Sigmoid colon (tissue), 7 donors: ENCODE measurements around the gene CRB3. TPM values are rescaled to one million over a fixed set of nuclear protein-coding genes. Genes with fewer than 3 reads are reported as not detected.

Experiments used
- DNase-seq: peaks from one replicate; pipeline ENCODE4 v3.0.0-alpha.2; 2019
- H3K27ac ChIP-seq, 4 donors: fragments of 200-600 bp; sonication (generic); one replicate each; pipeline ENCODE4 v1.5.1; 2016 to 2019; ENCODE audit warnings: mild to moderate bottlenecking in 1 of 4
- H3K27me3 ChIP-seq, 3 donors: fragments of 200-600 bp; sonication (generic); one replicate each; pipeline ENCODE4 v1.5.1; 2019; ENCODE audit warnings: mild to moderate bottlenecking in 1 of 3
- H3K36me3 ChIP-seq, 4 donors: fragments of 200-600 bp; sonication (generic); one replicate each; pipeline ENCODE4 v1.5.1; 2016 to 2019
- H3K4me1 ChIP-seq, 4 donors: fragments of 200-600 bp; sonication (generic); one replicate each; pipeline ENCODE4 v1.5.1; 2017 to 2019
- H3K4me3 ChIP-seq, 4 donors: fragments of 200-600 bp; sonication (generic); one replicate each; pipeline ENCODE4 v1.5.1; 2017 to 2019; ENCODE audit warnings: mild to moderate bottlenecking in 2 of 4, moderate library complexity in 1 of 4
- H3K9me3 ChIP-seq, 4 donors: fragments of 200-600 bp in 3 of 4; sonication (generic) in 3 of 4; one replicate each; pipeline versions ENCODE4 v1.5.1 to v1.6.1; 2013 to 2019
- CTCF ChIP-seq, 4 experiments: fragments of 450-650 bp in 3 of 4; fragments of 200-600 bp in 1 of 4; IDR thresholded peaks; one replicate each; pipeline ENCODE4 v1.5.1; 2016 to 2019; ENCODE audit warnings: antibody characterized with exemption in 4 of 4, mild to moderate bottlenecking in 3 of 4, moderate library complexity in 2 of 4
- EP300 ChIP-seq, 4 donors: sonication (generic); formaldehyde crosslinking; IDR thresholded peaks; one replicate each; pipeline ENCODE4 v1.6.1; 2017; ENCODE audit warnings: antibody characterized with exemption in 4 of 4
- POLR2A ChIP-seq, 2 donors: fragments of 450-650 bp; IDR thresholded peaks; one replicate each; pipeline ENCODE4 v1.6.1; 2016; ENCODE audit warnings: antibody characterized with exemption in 2 of 2, mild to moderate bottlenecking in 2 of 2, moderate library complexity in 2 of 2
- POLR2AphosphoS5 ChIP-seq, 4 donors: sonication (generic); formaldehyde crosslinking; IDR thresholded peaks; one replicate each; pipeline ENCODE4 v1.6.1; 2017; ENCODE audit warnings: antibody characterized with exemption in 4 of 4
- WGBS, 2 donors: extraction: QIAGEN DNeasy Blood & Tissue Kit; methylation state at CpG; one replicate each; pipeline ENCODE4 v1.1.7; 2013; 5-methylcytosine and 5-hydroxymethylcytosine counted together
- intact Hi-C: fragments of 100-400 bp; cut with DNase I; formaldehyde crosslinking; loops from one replicate; pipeline ENCODE4 v1.15.1; 2023
- polyA plus RNA-seq, 3 donors: library from polyadenylated mRNA; stranded (reverse); fragments of 200-250 nt; gene quantifications; one replicate each; pipeline ENCODE4 v1.2.3, GENCODE V29; 2013
- total RNA-seq, 4 donors: library from RNA; depleted of rRNA; stranded (reverse); fragments of >200 nt; gene quantifications; one replicate each; pipeline ENCODE4 v1.1.0, GENCODE V29; 2016
- donor health status: healthy with polysubstance abuse.
- donor health status: Bipolar disorder and iron deficiency.
- donor health status: healthy.

CRB3 gene
- total and polyA plus RNA-seq, 7 donors, result 0.36 to 202 (median 35.9) TPM; not detected in 1

- intact Hi-C loops, result no loop called here
- H3K27me3 ChIP-seq, result peaks cover 21 to 61% (median 44%) of the 10 kb centered on the region in 3 donors
Measured at GRCh38 chr19:6476896-6477431, 12.9 kb downstream of the CRB3 start.

GRCh38 chr19:6478815-6479214, 14.7 kb downstream of the CRB3 start:
- H3K27me3 ChIP-seq, result peaks cover 21 to 62% (median 44%) of the 10 kb centered on the region in 3 donors
- H3K4me1 ChIP-seq, result peaks cover 0 to 20% (median 12%) of the 10 kb centered on the region in 4 donors
- H3K4me3 ChIP-seq, result no peak overlapping the region
- no peaks in the 10 kb centered on the region for H3K36me3 ChIP-seq
- no peak overlapping the region for H3K27ac ChIP-seq
- DNase-seq, result no peak
- intact Hi-C loops, result no loop called here
- H3K9me3 ChIP-seq, result no peaks in the 10 kb centered on the region
- WGBS, 2 donors, result 81 to 91% methylated on average over 13 of the region's 13 CpGs
- no peak for TF ChIP-seq EP300 (IDR thresholded peaks at IDR 0.05)
- no peak for TF ChIP-seq POLR2A (IDR thresholded peaks at IDR 0.05)
- TF ChIP-seq CTCF (IDR thresholded peaks at IDR 0.05), result no peak
- TF ChIP-seq POLR2AphosphoS5 (IDR thresholded peaks at IDR 0.05), result no peak

More at GRCh38 chr19:6476896-6477431, 12.9 kb downstream of the CRB3 start:
- peaks cover 0 to 20% (median 12%) of the 10 kb centered on the region in 4 donors for H3K4me1 ChIP-seq
- WGBS, 2 donors, result 33 to 62% methylated on average over 29 of the region's 29 CpGs
- TF ChIP-seq POLR2AphosphoS5 (IDR thresholded peaks at IDR 0.05) (no peak), CTCF (IDR thresholded peaks at IDR 0.05) (no peak), EP300 (IDR thresholded peaks at IDR 0.05) (no peak), POLR2A (IDR thresholded peaks at IDR 0.05) (no peak)
- no peaks in the 10 kb centered on the region for H3K9me3 ChIP-seq
- no peak for DNase-seq
- peak overlapping the region in 2 of 4 donors; percentile 25 to 26 for H3K4me3 ChIP-seq
- H3K27ac ChIP-seq, result no peak overlapping the region
- H3K36me3 ChIP-seq, result no peaks in the 10 kb centered on the region

GRCh38 chr19:6479836-6480398, 15.8 kb downstream of the CRB3 start:
- TF ChIP-seq POLR2A (IDR thresholded peaks at IDR 0.05) (no peak), EP300 (IDR thresholded peaks at IDR 0.05) (no peak)
- intact Hi-C loops, result no loop called here
- no peaks in the 10 kb centered on the region for H3K36me3 ChIP-seq
- H3K27ac ChIP-seq, result no peak overlapping the region
- H3K4me1 ChIP-seq, result peaks cover 0 to 20% (median 12%) of the 10 kb centered on the region in 4 donors
- no peaks in the 10 kb centered on the region for H3K9me3 ChIP-seq
- DNase-seq, result no peak
- H3K27me3 ChIP-seq, result peaks cover 21 to 52% (median 40%) of the 10 kb centered on the region in 3 donors
- WGBS, 2 donors, result 80 to 82% methylated on average over 7 of the region's 7 CpGs
- no peak overlapping the region for H3K4me3 ChIP-seq

GRCh38 chr19:6480848-6481415, 16.9 kb downstream of the CRB3 start:
- no peak for TF ChIP-seq CTCF (IDR thresholded peaks at IDR 0.05)
- no peak for TF ChIP-seq POLR2AphosphoS5 (IDR thresholded peaks at IDR 0.05)
- TF ChIP-seq POLR2A (IDR thresholded peaks at IDR 0.05), result no peak
- no peak for TF ChIP-seq EP300 (IDR thresholded peaks at IDR 0.05)
- peaks cover 13 to 42% (median 30%) of the 10 kb centered on the region in 3 donors for H3K27me3 ChIP-seq
- peak overlapping the region in 1 of 4 donors; percentile 29 for H3K4me3 ChIP-seq
- H3K9me3 ChIP-seq, result no peaks in the 10 kb centered on the region
- H3K36me3 ChIP-seq, result no peaks in the 10 kb centered on the region
- H3K4me1 ChIP-seq, result peaks cover 0 to 13% (median 9%) of the 10 kb centered on the region in 4 donors
- intact Hi-C loops, result no loop called here
- no peak overlapping the region for H3K27ac ChIP-seq
- WGBS, 2 donors, result 50 to 69% methylated on average over 10 of the region's 10 CpGs
- DNase-seq, result no peak

GRCh38 chr19:6481541-6482342, 17.7 kb downstream of the CRB3 start, which contains the start of gene DENND1C:
Gene DENND1C (minus strand): TSS chr19:6481787. CDS start chr19:6481695, 92 bp downstream.
- Histone ChIP-seq H3K4me3 (peak within 1 kb of the TSS in 1 of 4 donors; percentile 29), H3K4me1 (peaks cover 0 to 5% (median 4%) of the 10 kb centered on the region in 4 donors), H3K27ac (no peak within 1 kb of the TSS), H3K36me3 (no peaks in the 10 kb centered on the region), H3K9me3 (no peaks in the 10 kb centered on the region), H3K27me3 (peaks cover 5 to 34% (median 22%) of the 10 kb centered on the region in 3 donors)
- DNase-seq, result no peak
- WGBS, 2 donors, result 29 to 47% methylated on average over 24 of the region's 24 CpGs
- intact Hi-C loops, result no loop called here
- TF ChIP-seq CTCF (IDR thresholded peaks at IDR 0.05), result peak in 2 of 4 experiments; percentile 10 to 28
- TF ChIP-seq POLR2AphosphoS5 (IDR thresholded peaks at IDR 0.05), result no peak
- TF ChIP-seq EP300 (IDR thresholded peaks at IDR 0.05), result no peak
